ENCODE measurements around the gene MATN1. TPM values are rescaled to one million over a fixed set of nuclear protein-coding genes. Genes with fewer than 3 reads are reported as not detected.

The MATN1 gene
- total RNA-seq, 1 donor from 2014 or later: 0.47 TPM

- Mint-ChIP-seq H3K4me1 (ENCODE audit: low read depth) (no peaks in the 10 kb centered on the region), H3K4me3 (ENCODE audit: unreplicated experiment) (no peak overlapping the region), H3K27ac (ENCODE audit: unreplicated experiment) (no peak overlapping the region), H3K27me3 (ENCODE audit: low read depth) (peaks cover 10% of the 10 kb centered on the region), H3K9me3 (ENCODE audit: low read depth) (peaks cover 3% of the 10 kb centered on the region), H3K36me3 (ENCODE audit: low read depth) (no peaks in the 10 kb centered on the region)
- no peak for DNase-seq (ENCODE audit: low spot score)
- TF ChIP-seq CTCF (IDR thresholded peaks at IDR 0.05): no peak
Measured at GRCh38 chr1:30738715-30739559, 15.6 kb upstream of the MATN1 start.

DNA sequence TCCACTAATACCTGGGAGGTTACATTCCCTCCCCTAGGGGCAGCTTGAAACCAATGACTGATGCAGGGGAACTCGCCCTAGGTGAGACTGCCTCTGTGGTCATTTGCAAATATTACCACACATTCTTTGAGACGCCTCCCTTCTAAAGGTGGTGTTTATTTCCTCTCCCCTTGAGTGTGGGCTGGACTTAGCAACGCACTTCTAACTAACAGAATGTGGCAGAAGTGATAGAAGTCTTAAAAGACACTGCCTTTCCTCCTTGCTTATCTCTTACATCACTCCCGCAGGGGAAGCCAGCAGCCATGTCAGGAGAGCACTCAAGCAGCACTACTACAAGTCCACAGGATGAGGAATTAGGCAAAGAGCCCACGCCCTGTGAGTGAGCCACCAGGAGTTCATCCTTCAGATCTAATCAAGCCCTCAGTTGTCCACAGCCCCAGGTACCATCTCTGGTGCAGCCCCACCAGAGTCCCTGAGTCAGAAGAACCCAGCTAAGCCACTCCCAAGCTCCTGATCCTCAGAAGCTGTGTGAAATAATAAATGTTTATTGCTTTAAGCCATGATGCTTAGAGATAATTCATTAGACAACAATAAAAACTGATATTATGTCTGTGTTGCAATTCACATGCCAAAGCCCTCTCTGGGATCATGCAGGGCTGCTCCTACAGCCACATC is 14.8 kb upstream of the MATN1 start:
- H3K27me3 Mint-ChIP-seq (ENCODE audit: low read depth): peaks cover 10% of the 10 kb centered on the region
- no peak overlapping the region for H3K4me3 Mint-ChIP-seq (ENCODE audit: unreplicated experiment)
- no peak overlapping the region for H3K27ac Mint-ChIP-seq (ENCODE audit: unreplicated experiment)
- H3K9me3 Mint-ChIP-seq (ENCODE audit: low read depth): peaks cover 3% of the 10 kb centered on the region
- no peaks in the 10 kb centered on the region for H3K36me3 Mint-ChIP-seq (ENCODE audit: low read depth)
- DNase-seq (ENCODE audit: low spot score): no peak
- no peak for TF ChIP-seq CTCF (IDR thresholded peaks at IDR 0.05)
- H3K4me1 Mint-ChIP-seq (ENCODE audit: low read depth): no peaks in the 10 kb centered on the region

- TF ChIP-seq CTCF (IDR thresholded peaks at IDR 0.05): no peak
- no peak for DNase-seq (ENCODE audit: low spot score)
- peaks cover 10% of the 10 kb centered on the region for H3K27me3 Mint-ChIP-seq (ENCODE audit: low read depth)
- no peaks in the 10 kb centered on the region for H3K36me3 Mint-ChIP-seq (ENCODE audit: low read depth)
- H3K9me3 Mint-ChIP-seq (ENCODE audit: low read depth): peaks cover 3% of the 10 kb centered on the region
- H3K4me1 Mint-ChIP-seq (ENCODE audit: low read depth): no peaks in the 10 kb centered on the region
- H3K4me3 Mint-ChIP-seq (ENCODE audit: unreplicated experiment): no peak overlapping the region
- H3K27ac Mint-ChIP-seq (ENCODE audit: unreplicated experiment): no peak overlapping the region
Measured at GRCh38 chr1:30737357-30738039, 14.1 kb upstream of the MATN1 start.

DNA sequence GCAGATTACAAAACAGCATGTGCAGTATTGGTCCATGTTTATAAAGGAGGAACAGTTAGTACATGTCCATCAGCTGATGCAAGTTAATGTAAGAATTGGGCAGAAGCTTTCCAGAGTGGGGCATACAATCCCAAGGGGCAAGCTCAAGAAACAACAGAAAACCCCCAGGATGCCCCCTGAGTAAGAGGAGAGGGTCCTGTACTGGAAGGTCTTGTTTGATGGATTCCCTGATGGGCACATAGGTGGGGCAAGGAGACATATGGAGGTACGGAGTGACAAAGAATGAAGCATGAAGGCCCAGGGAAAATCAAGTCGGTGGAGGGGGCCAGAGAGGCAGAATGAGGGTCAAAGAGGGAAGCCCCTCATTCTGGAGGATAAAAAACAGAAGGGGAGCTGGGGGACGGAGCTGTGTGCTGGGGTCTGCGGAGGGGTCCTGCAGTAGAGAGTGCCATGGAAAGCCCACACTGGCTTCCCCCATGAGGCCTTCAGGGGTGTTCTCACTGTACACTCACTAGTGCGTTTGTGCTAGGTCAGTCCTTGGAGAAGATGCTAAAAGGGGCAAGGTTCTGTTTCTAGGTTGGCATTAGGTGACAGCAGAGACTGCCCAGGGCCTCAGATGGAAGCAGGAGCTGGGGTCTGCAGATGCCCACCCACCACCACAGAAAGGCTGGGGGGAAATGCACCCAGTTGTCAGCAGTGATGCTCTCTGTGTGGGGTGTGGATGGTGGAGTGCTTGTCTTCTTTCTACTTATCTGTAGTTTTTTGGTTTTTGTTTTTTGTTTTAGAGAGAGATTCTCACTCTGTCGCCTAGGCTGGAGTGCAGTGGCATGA is 12.5 kb upstream of the MATN1 start:
- no peak for TF ChIP-seq CTCF (IDR thresholded peaks at IDR 0.05)
- peaks cover 3% of the 10 kb centered on the region for H3K27me3 Mint-ChIP-seq (ENCODE audit: low read depth)
- H3K36me3 Mint-ChIP-seq (ENCODE audit: low read depth): no peaks in the 10 kb centered on the region
- H3K4me3 Mint-ChIP-seq (ENCODE audit: unreplicated experiment): no peak overlapping the region
- peaks cover 3% of the 10 kb centered on the region for H3K9me3 Mint-ChIP-seq (ENCODE audit: low read depth)
- no peak for DNase-seq (ENCODE audit: low spot score)
- no peak overlapping the region for H3K27ac Mint-ChIP-seq (ENCODE audit: unreplicated experiment)
- H3K4me1 Mint-ChIP-seq (ENCODE audit: low read depth): no peaks in the 10 kb centered on the region
